Occipital lobe (tissue), 2 donors: ENCODE results near the gene SHBG. TPM values are rescaled to one million over a fixed set of nuclear protein-coding genes. Genes with fewer than 3 reads are reported as not detected.
A peak's percentile ranks its signal among the peaks of the same experiment; 100 is the strongest.

Source experiments
- DNase-seq: peaks from one replicate; lab custom pipeline; 2025; lab: John Stamatoyannopoulos, UW
- total RNA-seq: library from RNA; depleted of rRNA; stranded (reverse); fragments of >200 nt; gene quantifications from one replicate; pipeline ENCODE4 v1.2.3, GENCODE V29; 2014

Gene SHBG
- total RNA-seq, 1 donor from 2014 or later = not detected

DNA sequence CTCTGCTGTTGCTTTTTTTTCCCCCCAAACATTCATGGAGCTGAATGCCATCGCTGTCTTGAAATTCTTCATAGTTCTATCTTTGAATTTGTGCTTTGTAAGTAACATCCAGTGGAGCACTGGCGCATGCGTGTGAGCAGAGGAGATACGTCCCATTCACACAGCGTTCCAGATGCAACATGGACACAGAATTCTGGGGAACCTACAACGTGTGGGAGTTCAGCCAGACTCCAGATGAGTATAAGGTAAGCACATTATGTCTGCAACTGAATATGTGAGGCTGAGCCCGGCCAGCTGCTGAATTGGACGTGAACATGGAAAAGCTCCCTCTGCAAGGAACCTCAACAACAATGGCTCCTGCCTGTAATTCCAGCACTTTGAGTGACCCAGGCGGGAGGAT lies 16.5 kb downstream of the SHBG start:
- no peak for DNase-seq

DNA sequence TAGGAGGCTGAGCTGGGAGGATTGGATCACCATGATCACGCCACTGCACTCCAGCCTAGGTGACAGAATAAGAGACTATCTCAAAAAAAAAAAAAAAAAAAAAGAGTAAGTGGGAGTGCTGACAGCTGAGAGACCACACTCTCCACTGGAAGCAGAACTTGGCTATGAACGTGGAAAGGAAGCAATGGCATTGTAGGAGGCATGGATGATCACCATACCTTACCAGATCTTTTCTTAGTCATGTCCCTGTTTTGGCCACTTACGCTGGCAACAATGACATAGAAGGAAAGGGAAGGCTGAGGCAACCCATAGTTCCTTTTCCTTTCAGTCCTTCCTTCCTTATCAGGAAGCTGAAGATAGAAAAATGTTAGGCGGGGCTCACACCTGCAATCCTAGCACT lies 17.1 kb downstream of the SHBG start:
- no peak for DNase-seq

DNA sequence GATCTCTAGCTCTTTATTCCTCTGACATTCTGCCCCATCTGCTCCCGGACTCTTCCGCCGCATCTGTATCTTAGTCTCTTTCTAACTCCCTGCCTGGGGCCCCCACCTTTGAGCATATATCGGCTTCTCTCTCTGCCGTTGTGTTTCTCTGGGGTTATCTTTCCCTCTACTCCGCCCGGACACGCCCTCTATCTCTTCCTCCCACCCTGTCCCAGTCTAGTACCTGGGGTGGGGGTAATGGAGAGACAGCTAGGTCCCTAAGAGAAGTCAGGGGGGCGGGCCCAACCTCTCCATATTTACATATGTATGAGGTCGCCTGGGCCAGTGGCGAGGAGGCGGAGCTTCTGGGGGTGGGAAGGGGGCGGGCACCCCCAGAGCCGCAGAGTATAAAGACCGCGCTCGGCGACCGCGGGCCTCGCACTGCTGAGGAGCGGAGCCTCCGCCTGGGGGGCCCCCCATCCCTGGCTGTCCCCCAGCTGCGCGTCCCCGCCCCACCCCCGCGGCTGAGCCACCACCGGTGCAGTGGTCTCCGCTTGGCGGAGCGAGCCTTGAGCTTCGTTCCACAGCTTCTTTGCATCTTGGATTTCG lies 20.7 kb downstream of the SHBG start, which contains the start of gene ATP1B2:
ATP1B2 (plus strand) TSS at position 418 of the 588 bp plus-strand sequence. CDS start 593 bp downstream, outside the sequence.
- DNase-seq = peak; percentile 47

DNA sequence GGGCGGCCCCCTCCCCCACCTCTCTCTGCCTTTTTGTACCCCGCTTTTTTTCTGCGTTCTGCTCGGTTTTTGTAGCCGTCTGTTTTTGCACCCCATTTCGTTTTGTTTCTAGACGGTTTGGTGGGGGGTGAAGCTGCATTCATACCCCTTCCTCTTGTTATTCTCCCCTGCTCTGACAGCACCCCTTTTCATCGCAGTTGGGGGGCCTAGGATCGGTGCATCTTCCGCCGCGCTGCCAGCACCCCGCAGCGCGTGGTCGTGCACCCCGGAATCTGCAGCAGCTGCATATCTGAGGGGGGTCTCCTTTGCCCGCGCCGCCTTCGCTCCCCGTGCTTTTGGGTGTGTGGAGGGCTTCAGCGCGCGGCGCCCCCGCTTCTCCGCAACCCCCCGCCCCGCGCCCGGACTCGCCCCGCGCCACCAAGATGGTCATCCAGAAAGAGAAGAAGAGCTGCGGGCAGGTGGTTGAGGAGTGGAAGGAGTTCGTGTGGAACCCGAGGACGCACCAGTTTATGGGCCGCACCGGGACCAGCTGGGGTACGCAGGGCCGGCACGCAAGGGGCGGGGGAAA lies 21.2 kb downstream of the SHBG start:
- no peak for DNase-seq

DNA sequence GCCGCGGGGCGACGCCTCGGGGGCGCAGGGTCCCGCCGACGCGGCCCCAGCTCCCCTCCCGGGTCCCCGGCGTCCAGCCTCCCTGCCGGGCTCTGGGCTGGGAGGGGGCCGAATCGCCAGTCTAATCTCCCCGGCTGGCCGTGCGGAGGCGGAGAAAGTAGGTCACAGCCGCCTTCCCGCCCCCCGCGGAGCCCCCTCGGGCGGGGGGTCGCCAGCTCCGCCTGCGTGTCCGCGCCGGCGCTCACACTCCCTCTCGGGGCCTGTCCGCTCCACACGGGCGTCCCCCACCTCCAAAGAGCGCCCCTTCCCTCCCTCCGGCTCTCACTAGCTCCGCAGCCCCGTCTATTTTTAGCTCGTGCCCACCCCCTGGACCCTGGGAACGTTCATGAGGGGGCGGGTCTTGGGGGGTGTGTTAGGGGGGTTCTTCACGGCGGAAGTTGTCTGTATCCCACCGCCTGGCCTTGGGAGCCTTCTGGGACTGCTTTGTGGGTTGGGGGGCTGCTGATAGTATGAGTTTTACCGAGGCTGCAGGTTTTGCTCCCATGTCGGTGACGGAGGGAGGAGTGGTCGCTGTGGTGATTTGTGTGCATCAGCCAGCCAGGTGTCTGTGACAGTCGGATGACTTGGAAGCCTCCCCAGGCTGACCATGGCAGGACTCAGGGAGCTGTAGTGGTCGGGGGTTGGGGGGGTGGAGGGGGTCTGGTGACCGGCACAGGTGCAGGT lies 21.9 kb downstream of the SHBG start:
- DNase-seq = no peak

DNA sequence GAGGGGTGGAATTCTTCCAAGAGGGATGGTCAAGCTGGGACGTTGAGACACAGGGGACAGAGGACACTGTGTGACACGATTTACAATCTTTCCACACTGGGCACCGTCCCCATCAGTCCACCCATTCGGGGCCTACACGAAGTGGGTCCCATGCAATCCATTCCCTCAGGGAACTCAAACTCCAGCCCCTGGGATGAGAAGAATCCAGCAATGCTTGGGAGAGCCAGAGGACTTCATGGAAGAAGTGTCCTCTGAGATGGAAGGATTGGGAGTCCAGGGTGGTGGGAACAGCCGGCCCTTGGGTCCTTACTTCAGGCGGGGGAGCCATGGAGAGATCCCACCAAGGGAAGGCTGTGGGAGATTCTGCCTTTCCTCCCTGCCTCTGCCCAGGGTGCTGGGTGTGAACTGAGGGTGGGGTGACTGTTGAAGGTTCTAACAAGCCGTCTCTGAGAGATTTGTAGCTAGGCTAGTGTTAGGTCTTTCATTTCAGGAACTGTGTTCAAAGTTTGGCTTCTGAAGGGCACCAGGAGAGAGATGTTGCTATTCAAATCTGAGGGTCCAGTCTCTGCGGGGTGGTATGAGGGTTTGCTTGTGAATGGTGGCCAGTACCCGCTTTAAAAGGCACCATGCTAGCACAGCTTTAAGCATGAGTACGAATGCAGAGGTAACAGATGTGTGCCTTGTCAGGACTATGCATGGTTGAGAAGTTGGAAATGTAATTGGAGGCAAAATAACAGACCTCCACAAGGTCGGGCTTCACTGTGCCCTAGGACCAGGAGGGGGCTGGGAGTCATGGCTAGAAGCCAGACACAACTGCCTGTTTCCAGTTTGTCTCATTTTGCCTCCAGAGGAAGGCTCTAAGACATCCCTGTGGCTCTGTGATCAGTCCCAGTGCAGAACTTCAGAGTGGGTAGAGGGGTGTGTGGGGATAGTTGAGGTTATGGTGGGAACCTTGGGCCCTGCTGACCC lies 22.7 kb downstream of the SHBG start:
- DNase-seq = no peak

DNA sequence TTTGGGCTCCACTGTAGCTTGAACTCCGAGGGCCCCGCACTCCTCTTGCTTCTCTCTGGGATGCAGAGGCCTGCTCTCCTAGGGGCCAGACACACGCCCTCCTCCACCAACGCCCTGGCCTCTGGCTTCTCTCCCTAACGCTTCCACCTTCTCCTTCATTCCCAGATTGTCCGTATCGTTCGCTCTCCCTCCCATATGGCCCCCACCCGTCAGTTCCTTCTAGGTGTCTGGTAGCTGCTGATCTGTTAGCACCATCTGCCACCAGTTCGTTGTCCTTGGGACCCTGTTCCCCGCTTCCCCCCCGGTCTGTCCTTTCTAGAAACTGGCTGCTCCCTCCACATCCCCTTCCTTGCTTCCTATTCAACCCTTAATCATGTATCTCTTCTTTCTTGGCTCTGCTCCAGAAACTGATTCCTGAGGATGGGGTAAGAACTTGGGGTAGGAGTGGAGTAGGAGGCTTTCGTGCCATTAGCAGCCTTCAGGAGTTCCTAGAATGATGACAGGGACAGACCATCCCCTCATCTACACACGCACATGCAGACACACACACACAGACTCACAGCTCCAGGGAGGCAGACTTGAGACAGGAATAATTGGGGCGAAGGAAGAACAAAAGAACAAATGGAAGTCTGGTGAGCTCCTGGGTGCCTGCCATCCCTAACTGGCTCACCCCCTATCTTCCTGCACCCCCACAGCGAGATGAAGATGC lies 25.1 kb downstream of the SHBG start:
- no peak for DNase-seq

DNA sequence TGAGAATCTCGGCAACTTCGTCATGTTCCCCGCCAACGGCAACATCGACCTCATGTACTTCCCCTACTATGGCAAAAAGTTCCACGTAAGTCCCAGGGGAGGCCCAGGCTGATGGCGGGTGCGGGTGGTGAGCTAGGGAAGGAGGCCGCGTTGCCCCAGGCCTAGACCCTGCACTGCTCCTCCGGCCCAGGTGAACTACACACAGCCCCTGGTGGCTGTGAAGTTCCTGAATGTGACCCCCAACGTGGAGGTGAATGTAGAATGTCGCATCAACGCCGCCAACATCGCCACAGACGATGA lies 25.6 kb downstream of the SHBG start:
- no peak for DNase-seq

DNA sequence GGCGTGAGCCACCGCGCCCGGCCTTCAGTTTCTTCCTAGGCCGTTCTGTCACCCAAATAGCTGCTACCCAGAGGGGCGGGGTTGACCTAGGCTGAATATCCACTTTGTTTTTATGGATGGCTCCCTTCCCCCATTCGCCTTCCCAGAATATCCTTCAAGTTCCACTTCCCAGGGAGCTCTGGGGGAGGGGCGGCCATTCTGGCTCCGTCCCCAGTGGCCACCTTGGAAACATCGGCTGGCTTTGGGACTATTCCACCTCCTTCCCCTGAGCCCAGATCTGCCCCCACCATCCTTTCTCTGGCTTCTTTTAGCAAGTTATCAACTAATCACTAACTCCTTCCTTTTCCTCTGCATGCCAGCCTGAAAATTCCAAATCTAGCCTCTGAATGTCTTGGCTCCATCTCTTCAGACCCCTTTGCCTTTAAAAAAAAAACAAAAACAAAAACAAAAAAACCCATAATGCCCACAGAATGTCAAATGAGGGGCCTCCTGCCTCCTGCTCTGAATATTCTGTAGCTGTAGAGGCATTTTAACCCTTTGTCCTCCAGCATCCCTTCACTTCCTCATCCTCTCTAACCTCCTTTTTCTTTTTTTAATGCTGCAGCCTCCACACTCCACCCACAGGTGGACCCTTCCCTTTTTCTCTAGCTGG lies 27.1 kb downstream of the SHBG start:
- no peak for DNase-seq

DNA sequence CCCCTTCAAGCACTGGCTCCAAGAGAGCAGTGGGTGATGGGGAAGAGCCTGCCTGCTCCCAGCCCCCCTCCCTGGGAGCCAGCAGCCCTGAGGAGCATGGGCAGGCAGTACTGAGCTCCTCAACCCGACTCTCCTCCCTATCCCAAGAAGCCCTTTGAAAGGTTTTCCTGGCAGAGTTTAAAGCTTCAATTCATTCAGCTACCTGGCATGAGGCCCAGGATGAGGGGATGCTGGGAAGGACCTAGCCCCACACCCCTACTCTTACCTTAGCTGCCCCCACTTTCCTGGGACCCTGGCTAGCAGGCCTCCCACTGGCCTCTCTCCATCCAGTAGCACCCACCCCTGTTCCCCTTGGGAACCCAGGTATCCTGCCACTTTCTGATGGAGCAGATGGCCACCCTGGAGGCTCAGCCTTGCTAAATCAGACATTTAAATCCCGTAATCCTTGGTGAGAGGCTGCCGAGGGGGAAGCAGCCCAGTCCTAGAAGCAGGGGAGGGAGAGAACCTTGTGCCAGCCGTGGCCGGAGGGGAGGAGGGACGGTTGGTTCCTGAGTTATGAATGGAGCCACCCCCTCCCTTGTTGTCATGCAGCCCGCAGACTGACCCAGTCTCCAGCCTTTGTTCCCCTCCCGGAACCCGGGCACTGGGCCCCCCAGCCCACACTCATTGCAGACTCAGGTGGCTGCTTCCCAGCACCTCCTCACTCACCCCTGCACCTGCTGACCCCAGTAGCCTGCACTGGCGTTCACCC lies 37.9 kb downstream of the SHBG start:
- DNase-seq = no peak

DNA sequence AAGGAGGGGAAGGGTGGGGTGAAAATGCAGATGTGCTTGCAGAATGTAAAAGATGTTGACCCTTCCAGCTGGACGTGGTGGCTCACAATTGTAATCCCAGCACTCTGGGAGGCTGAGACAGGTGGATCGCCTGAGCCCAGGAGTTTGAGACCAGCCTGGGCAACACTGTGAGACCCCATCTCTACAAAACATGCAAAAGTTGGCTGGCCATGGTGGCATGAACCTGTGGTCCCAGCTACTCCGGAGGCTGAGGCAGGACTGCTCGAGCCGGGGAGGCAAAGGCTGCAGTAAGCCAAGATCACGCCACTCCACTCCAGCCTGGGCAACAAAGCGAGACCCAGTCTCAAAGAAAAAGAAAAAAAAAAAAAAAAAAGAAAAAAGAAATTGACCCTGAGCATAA lies 38.5 kb downstream of the SHBG start:
- DNase-seq = no peak

DNA sequence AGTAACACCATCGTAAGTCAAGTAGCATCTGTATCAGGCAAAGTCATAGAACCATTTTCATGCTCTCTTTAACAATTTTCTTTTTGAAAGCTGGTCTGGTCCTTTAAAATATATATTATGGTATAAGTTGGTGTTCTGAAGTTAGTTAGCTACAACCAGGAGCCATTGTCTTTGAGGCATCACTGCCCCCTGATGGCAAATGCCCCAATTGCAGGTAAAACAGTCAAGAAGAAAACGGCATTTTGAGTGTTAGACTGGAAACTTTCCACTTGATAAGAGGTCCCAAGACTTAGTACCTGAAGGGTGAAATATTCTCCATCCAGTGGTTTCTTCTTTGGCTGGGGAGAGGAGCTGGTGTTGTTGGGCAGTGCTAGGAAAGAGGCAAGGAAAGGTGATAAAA lies 43.3 kb downstream of the SHBG start:
- no peak for DNase-seq

DNA sequence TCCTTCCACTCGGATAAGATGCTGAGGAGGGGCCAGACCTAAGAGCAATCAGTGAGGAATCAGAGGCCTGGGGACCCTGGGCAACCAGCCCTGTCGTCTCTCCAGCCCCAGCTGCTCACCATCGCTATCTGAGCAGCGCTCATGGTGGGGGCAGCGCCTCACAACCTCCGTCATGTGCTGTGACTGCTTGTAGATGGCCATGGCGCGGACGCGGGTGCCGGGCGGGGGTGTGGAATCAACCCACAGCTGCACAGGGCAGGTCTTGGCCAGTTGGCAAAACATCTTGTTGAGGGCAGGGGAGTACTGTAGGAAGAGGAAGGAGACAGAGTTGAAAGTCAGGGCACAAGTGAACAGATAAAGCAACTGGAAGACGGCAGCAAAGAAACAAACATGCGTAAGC lies 45.0 kb downstream of the SHBG start:
- no peak for DNase-seq

DNA sequence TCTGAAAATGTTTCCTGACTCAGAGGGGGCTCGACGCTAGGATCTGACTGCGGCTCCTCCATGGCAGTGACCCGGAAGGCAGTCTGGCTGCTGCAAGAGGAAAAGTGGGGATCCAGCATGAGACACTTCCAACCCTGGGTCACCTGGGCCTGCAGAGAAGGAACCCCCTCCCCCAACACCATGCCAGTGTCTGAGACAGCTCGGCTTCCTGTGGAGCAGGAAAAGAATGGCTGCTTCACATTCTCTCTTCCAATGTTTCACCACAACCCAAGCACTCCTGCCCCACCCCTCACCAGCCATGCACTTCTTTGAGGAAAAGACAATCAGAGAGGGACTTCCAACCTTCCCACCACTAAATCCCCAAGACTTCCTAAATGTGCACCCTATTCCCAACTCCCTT lies 46.6 kb downstream of the SHBG start:
- DNase-seq = no peak

DNA sequence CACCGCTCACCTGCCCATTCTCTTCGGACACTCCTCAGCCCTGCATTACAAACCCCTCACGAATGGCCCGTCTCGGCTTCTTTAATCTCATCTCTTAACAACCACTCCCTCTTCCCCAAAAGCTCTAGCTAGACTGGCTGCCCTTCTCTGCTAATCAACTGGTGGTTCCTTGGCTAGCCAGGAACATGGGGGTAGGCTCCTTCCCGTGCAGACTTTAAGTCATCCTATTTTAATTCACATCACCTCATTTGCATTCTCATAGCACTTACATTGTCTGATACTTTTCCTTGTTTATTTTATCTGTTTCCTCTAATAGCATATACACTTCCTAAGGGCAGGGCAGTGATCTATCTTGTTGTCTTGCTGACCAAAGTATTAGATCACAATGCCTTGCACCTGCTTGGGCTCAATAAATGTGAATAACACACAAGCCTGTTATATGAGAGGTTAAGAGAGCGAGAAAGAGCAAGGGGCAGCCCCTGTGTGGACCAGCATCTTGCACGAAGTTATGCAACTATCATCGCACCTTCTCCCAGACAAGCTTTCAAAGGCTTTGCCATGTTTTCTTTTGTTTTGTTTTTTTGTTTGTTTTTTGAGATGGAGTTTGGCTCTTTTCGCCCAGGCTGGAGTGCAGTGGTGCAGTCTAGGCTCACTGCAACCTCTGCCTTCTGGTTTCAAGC lies 47.6 kb downstream of the SHBG start:
- no peak for DNase-seq
